ENCODE results near the gene CRBN. TPM values are rescaled to one million over a fixed set of nuclear protein-coding genes. Genes with fewer than 3 reads are reported as not detected.

The CRBN gene
- total and polyA plus RNA-seq, 9 of the 15 experiments (the other 6 are each of a cell fraction or from before 2014, with no cell fraction given): 40.8 to 331 (median 57.4) TPM

- ChIA-PET POLR2A (interaction anchor here (2.1 kb wide), 1 partner anchor 11 kb away, joined by 5 read pairs; the partner anchor contains the start of gene CRBN), CTCF (ENCODE audit: low intra/inter-chr PET ratio) (no interaction called here)
- no peak for DNase-seq (ENCODE audit: extremely low read depth in 1 of 4, low spot score in 3 of 4)
- Histone ChIP-seq H3K4me3 (no peak overlapping the region), H3K36me3 (ENCODE audit: control insufficient read depth, insufficient read depth, low read length) (no peaks in the 10 kb centered on the region), H2AFZ (ENCODE audit: low read depth, low read length) (peak overlapping the region; percentile 32; the same call in 1 of the 2 replicates), H3K9me3 (replicated peaks; ENCODE audit: control insufficient read depth, insufficient read depth, low read depth, low read length) (no peaks in the 10 kb centered on the region), H3K27ac (ENCODE audit: extremely low read depth, low read depth, low read length) (no peak overlapping the region), H4K20me1 (replicated peaks; ENCODE audit: control insufficient read depth, insufficient read depth, low read length) (no peaks in the 10 kb centered on the region), H3K9me1 (ENCODE audit: control insufficient read depth, insufficient read depth, low read length) (no peaks in the 10 kb centered on the region), H3K27me3 (ENCODE audit: control insufficient read depth in 2 of 2, insufficient read depth in 2 of 2, low read length in 2 of 2) (no peaks in the 10 kb centered on the region; a peak in 1 of 5 replicates), H3K4me1 (replicated peaks in 1 of 2; ENCODE audit: control insufficient read depth in 2 of 2, insufficient read depth in 2 of 2, low read length in 2 of 2) (peaks cover 0 to 32% of the 10 kb centered on the region in 2 experiments; a peak in 3 of 5 replicates), H3K9ac (ENCODE audit: insufficient read depth in 1 of 2, low read depth in 2 of 2, low read length in 2 of 2) (no peak overlapping the region), H3K79me2 (ENCODE audit: control insufficient read depth, insufficient read depth, low read length) (no peaks in the 10 kb centered on the region), H3K4me2 (ENCODE audit: insufficient read depth, low read length) (no peak overlapping the region)
- no TSS peak for BruUV-seq (replicated peaks)
- in situ Hi-C loops (cut with MboI): no loop called here
- intact Hi-C loops (cut with micrococcal nuclease): no loop called here
- FAIRE-seq: peak; percentile 44
- TF ChIP-seq ZNF24 (IDR thresholded peaks at IDR 0.05) (peak; percentile 78), CEBPG (CRISPR knock-in tag; IDR thresholded peaks at IDR 0.05) (no peak), CEBPG (tag; conservative IDR thresholded peaks at IDR 0.05 in 1 of 2, IDR thresholded peaks at IDR 0.05 in 1 of 2) (peak; percentile 27 to 41; a peak in 1 of 4 replicates), MXD1 (CRISPR knock-in tag; IDR thresholded peaks at IDR 0.05; ENCODE audit: borderline replicate concordance, poor library complexity, severe bottlenecking) (no peak), BRF1 (IDR thresholded peaks at IDR 0.05; ENCODE audit: borderline replicate concordance, extremely low read depth, insufficient read length) (no peak)
- WGBS (ENCODE audit: insufficient coverage, low coverage, missing lambda C conversion rate): 21% methylated on average over 1 of the region's 1 CpG
- ATAC-seq: no peak
Measured at GRCh38 chr3:3189961-3190360, 10.5 kb upstream of the CRBN start.

All from K562 (cell line).